ENCODE results near the gene PPARG. TPM values are rescaled to one million over a fixed set of nuclear protein-coding genes. Genes with fewer than 3 reads are reported as not detected.
"Not testable (repeated sequence)": the region's sequence is repeated elsewhere in the genome, so short reads cannot be mapped to it uniquely, and the experiment has no call there.

The PPARG gene
- total RNA-seq, 1 donor from 2014 or later, result 0.37 TPM

DNA sequence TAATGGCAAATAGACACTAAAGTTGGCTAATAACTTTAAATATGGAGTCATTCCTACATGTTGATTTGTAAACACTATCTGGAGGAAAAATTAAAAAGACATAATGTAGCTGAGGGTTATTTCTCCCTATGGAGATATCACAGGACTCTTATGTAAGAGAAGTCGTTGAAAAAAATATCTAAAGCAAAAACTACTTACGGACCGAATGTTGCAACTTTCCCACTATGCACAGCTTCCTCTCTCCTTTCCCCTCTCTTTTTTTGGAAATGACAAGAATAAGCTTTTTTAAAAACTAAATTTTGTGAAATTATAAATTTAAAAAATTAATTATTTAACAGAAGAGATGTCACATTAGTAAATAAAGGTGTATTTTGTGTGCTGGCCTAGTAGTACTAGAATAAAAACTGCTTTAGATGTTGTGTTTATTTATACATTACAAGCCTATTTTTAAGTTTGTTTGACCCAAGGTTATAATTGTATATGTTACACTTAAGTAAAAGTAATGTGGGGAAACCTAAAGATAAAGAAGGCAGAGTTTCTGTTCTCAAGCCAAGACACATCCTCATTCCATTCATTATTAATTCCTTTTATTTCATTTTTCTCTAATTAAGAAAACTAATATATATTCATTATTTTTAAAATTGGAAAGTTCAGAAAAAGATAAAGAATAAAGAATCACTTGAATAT, 20.7 kb upstream of the PPARG start:
- TF ChIP-seq, protein P1, sequence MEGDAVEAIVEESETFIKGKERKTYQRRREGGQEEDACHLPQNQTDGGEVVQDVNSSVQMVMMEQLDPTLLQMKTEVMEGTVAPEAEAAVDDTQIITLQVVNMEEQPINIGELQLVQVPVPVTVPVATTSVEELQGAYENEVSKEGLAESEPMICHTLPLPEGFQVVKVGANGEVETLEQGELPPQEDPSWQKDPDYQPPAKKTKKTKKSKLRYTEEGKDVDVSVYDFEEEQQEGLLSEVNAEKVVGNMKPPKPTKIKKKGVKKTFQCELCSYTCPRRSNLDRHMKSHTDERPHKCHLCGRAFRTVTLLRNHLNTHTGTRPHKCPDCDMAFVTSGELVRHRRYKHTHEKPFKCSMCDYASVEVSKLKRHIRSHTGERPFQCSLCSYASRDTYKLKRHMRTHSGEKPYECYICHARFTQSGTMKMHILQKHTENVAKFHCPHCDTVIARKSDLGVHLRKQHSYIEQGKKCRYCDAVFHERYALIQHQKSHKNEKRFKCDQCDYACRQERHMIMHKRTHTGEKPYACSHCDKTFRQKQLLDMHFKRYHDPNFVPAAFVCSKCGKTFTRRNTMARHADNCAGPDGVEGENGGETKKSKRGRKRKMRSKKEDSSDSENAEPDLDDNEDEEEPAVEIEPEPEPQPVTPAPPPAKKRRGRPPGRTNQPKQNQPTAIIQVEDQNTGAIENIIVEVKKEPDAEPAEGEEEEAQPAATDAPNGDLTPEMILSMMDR (IDR thresholded peaks at IDR 0.05; ENCODE audit: partially characterized antibody, unreplicated experiment), result no peak
- Mint-ChIP-seq H3K36me3 (ENCODE audit: unreplicated experiment) (no peaks in the 10 kb centered on the region), H3K4me1 (ENCODE audit: low read depth, unreplicated experiment) (no peaks in the 10 kb centered on the region), H3K9me3 (ENCODE audit: unreplicated experiment) (no peaks in the 10 kb centered on the region), H3K27ac (ENCODE audit: unreplicated experiment) (no peak overlapping the region), H3K4me3 (ENCODE audit: unreplicated experiment) (no peak overlapping the region), H3K27me3 (ENCODE audit: unreplicated experiment) (no peaks in the 10 kb centered on the region)
- no peak for DNase-seq

DNA sequence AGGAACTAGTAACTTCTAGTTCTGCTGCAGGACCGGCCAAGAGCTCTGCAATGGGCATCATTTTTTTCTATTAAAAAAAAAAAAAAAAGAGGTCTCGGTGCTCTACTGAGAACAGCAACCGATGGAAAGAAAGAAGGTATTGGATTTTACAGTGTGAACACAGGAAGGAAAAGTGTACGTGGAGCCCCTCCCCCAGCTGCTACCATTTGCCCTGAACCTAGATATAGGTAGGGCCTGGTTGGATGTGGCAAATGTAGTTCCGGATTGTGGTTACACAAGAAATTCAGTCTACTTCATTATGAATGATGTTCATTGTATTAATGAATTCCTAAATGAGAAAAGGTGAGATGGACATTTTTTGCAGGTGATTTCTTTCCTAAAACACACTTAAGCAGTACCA, 17.9 kb upstream of the PPARG start:
- H3K27me3 Mint-ChIP-seq (ENCODE audit: unreplicated experiment), result no peaks in the 10 kb centered on the region

DNA sequence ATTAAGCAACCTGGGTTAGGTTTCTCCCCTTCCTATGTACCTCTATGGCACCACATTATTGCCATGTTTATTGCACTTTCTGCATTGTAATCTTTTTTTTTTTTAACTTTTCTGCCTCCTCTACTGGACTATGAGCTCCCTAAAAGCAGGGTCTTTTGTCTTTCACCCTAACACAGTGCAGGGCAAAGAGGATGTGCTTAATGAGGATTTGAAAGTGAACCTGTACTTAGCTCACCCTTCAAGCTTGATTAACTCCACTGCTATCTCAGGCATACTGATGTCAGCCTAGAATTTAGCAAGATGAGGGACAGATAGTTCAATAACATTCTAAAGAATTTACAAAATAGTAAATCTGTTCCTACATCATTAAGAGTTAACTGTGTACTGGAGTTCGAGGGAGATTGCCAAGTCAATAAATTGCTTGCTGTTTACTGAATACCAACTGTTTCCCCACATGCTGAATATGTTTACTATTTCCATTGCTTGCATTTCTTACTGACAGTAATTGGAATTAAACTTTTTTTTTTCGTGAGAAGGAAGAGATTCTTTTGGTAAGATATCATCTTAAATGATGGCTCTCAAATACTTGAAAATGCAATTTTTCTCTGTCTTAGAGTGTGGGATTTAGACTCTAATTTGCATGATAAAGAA, 15.7 kb upstream of the PPARG start:
- H3K27ac Mint-ChIP-seq (ENCODE audit: unreplicated experiment), result no peak overlapping the region
- no peaks in the 10 kb centered on the region for H3K36me3 Mint-ChIP-seq (ENCODE audit: unreplicated experiment)
- no peak for DNase-seq
- H3K9me3 Mint-ChIP-seq (ENCODE audit: unreplicated experiment), result no peaks in the 10 kb centered on the region
- TF ChIP-seq, protein P1 (IDR thresholded peaks at IDR 0.05; ENCODE audit: partially characterized antibody, unreplicated experiment), result no peak
- no peak overlapping the region for H3K4me3 Mint-ChIP-seq (ENCODE audit: unreplicated experiment)
- H3K4me1 Mint-ChIP-seq (ENCODE audit: low read depth, unreplicated experiment), result no peaks in the 10 kb centered on the region
- H3K27me3 Mint-ChIP-seq (ENCODE audit: unreplicated experiment), result no peaks in the 10 kb centered on the region

More for the DNA sequence above, 17.9 kb upstream of the PPARG start:
- DNase-seq, result no peak
- H3K27ac Mint-ChIP-seq (ENCODE audit: unreplicated experiment), result no peak overlapping the region
- H3K4me3 Mint-ChIP-seq (ENCODE audit: unreplicated experiment), result no peak overlapping the region
- TF ChIP-seq, protein P1 (IDR thresholded peaks at IDR 0.05; ENCODE audit: partially characterized antibody, unreplicated experiment), result no peak
- no peaks in the 10 kb centered on the region for H3K4me1 Mint-ChIP-seq (ENCODE audit: low read depth, unreplicated experiment)
- no peaks in the 10 kb centered on the region for H3K9me3 Mint-ChIP-seq (ENCODE audit: unreplicated experiment)
- H3K36me3 Mint-ChIP-seq (ENCODE audit: unreplicated experiment), result no peaks in the 10 kb centered on the region

DNA sequence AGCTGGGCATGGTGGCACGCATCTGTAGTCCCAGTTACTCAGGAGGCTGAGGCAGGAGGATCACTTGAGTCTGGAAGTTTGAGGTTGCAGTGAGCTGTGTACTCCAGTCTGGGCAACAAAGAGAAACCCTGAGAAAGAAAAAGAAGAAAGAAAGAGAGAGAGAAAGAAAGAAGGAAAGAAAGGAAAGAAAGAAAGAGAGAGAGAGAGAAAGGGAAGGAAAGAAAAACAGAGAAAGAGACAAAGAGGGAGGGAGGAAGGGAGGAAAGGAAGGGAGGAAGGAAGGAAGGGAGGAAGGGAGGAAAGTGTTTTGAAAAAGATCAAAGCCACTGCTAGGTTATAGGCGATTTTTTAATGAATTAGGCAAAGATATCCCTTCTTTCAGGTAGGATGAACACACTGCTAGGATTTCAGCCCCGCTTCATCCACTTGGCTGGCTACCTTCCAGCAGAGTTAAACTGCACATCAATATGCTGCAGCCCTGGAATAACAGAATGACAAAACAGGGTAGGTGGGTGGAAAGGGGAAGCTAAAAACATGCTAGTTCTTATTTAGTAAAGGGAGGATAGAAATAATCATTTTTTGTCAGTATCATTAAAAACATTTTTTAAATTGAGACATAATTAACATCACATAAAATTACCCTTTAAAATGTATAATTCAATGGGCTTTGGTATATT, 12.8 kb upstream of the PPARG start:
- TF ChIP-seq, protein P1 (IDR thresholded peaks at IDR 0.05; ENCODE audit: partially characterized antibody, unreplicated experiment), result no peak
- Mint-ChIP-seq H3K36me3 (ENCODE audit: unreplicated experiment) (no peaks in the 10 kb centered on the region), H3K27ac (ENCODE audit: unreplicated experiment) (no peak overlapping the region), H3K27me3 (ENCODE audit: unreplicated experiment) (no peaks in the 10 kb centered on the region), H3K9me3 (ENCODE audit: unreplicated experiment) (no peaks in the 10 kb centered on the region), H3K4me3 (ENCODE audit: unreplicated experiment) (no peak overlapping the region), H3K4me1 (ENCODE audit: low read depth, unreplicated experiment) (no peaks in the 10 kb centered on the region)
- no peak for DNase-seq

DNA sequence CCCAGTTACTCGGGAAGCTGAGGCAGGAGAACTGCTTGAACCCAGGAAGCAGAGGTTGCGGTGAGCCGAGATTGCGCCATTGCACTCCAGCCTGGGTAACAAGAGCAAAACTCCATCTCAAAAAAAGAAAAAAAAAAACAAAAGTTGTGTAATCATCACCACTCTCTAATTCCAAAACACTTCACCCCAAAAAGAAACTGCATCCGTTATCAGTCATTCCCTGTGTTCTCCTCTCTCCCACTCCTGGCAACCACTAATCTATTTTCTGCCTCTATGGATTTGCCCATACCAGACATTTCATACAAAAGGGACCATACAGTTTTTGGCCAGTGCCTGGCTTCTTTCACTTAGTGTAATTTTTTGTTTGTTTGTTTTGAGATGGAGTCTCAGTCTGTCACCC, 12.0 kb upstream of the PPARG start:
- H3K9me3 Mint-ChIP-seq (ENCODE audit: unreplicated experiment); H3K27me3 Mint-ChIP-seq (ENCODE audit: unreplicated experiment): not testable (repeated sequence)

More for the DNA sequence above, 12.0 kb upstream of the PPARG start:
- not testable (repeated sequence) for H3K36me3 Mint-ChIP-seq (ENCODE audit: unreplicated experiment); H3K4me1 Mint-ChIP-seq (ENCODE audit: low read depth, unreplicated experiment); DNase-seq; H3K4me3 Mint-ChIP-seq (ENCODE audit: unreplicated experiment); H3K27ac Mint-ChIP-seq (ENCODE audit: unreplicated experiment)

Measured in glutamatergic neuron (in vitro differentiated cells).